AG04449 (cell line): ENCODE measurements around the gene ERN1.

ENCODE experiments used
- CTCF ChIA-PET: fragments of 350-600 bp; formaldehyde crosslinking; extraction: SDS; loops from one replicate; lab custom pipeline; 2021; ENCODE audit warnings: antibody characterized with exemption; lab: Yijun Ruan, JAX
- POLR2A ChIA-PET: fragments of 400-600, 350-600 bp; formaldehyde crosslinking; extraction: SDS; loops from one replicate; lab custom pipeline; 2020; ENCODE audit warnings: antibody characterized with exemption, inconsistent platforms; lab: Yijun Ruan, JAX
- DNase-seq: peaks from one replicate; pipeline ENCODE4 v3.0.0-alpha.2; 2010; ENCODE audit warnings: low read depth, low spot score
- H3K4me3 ChIP-seq: 2 replicates; pipeline ENCODE4 v1.5.1; 2011; ENCODE audit warnings: low read depth, mild to moderate bottlenecking, control low read depth, low read length
- TF ChIP-seq, protein P1 (sequence below): IDR thresholded peaks from one replicate; pipeline ENCODE4 v1.5.1; 2011; ENCODE audit warnings: mild to moderate bottlenecking, moderate library complexity, low read length, control low read depth, inconsistent platforms; ENCODE audit not compliant: insufficient read depth; ENCODE audit errors: missing control alignments

The ERN1 gene

GRCh38 chr17:63989622-63990345 is 140.2 kb downstream of the ERN1 start:
- no peak overlapping the region for H3K4me3 ChIP-seq
- CTCF ChIA-PET = interaction anchor here (1.1 to 2.0 kb wide), 10 partner anchors 10 to 152 kb away, joined by 3 to 18 read pairs (median 4); partner anchors contain the start of genes GH1 and ICAM2
- no peak for DNase-seq
- POLR2A ChIA-PET = no interaction called here
- TF ChIP-seq, protein P1, sequence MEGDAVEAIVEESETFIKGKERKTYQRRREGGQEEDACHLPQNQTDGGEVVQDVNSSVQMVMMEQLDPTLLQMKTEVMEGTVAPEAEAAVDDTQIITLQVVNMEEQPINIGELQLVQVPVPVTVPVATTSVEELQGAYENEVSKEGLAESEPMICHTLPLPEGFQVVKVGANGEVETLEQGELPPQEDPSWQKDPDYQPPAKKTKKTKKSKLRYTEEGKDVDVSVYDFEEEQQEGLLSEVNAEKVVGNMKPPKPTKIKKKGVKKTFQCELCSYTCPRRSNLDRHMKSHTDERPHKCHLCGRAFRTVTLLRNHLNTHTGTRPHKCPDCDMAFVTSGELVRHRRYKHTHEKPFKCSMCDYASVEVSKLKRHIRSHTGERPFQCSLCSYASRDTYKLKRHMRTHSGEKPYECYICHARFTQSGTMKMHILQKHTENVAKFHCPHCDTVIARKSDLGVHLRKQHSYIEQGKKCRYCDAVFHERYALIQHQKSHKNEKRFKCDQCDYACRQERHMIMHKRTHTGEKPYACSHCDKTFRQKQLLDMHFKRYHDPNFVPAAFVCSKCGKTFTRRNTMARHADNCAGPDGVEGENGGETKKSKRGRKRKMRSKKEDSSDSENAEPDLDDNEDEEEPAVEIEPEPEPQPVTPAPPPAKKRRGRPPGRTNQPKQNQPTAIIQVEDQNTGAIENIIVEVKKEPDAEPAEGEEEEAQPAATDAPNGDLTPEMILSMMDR = no peak
